Loucy (cell line): ENCODE measurements around the gene NFKB1.
A peak's percentile ranks its signal among the peaks of the same experiment; 100 is the strongest.

Source experiments
- H2AFZ ChIP-seq: fragments of 200-600 bp; sonication (generic); 2 replicates; pipeline ENCODE4 v1.6.0; 2016; ENCODE audit warnings: antibody characterized with exemption, mild to moderate bottlenecking, low read length, moderate library complexity
- H3F3A ChIP-seq: fragments of 200-600 bp; 2 replicates; pipeline ENCODE4 v1.6.0; 2016; ENCODE audit warnings: antibody characterized with exemption, low read depth, mild to moderate bottlenecking
- H3K27me3 ChIP-seq: fragments of 200-600 bp; sonication (generic); 2 replicates; pipeline ENCODE4 v1.6.1; 2014; ENCODE audit warnings: low read length, mild to moderate bottlenecking; ENCODE audit not compliant: insufficient read depth, poor library complexity, severe bottlenecking
- H3K36me3 ChIP-seq: fragments of 200-600 bp; sonication (generic); 2 replicates; pipeline ENCODE4 v1.6.1; 2016; ENCODE audit warnings: low read length; ENCODE audit not compliant: insufficient read depth
- H3K4me1 ChIP-seq: fragments of 200-600 bp; sonication (generic); 2 replicates; pipeline ENCODE4 v1.5.1; 2014; ENCODE audit warnings: low read length, mild to moderate bottlenecking; ENCODE audit not compliant: insufficient read depth, poor library complexity, severe bottlenecking
- H3K4me2 ChIP-seq: fragments of 200-600 bp; sonication (generic); 2 replicates; pipeline ENCODE4 v1.6.0; 2014; ENCODE audit warnings: antibody characterized with exemption, low read length, low read depth, mild to moderate bottlenecking; ENCODE audit not compliant: poor library complexity, severe bottlenecking
- H3K4me3 ChIP-seq: fragments of 200-600 bp; sonication (generic); 2 replicates; pipeline ENCODE4 v1.5.1; 2014; ENCODE audit warnings: low read length, mild to moderate bottlenecking, mixed read lengths; ENCODE audit not compliant: poor library complexity, severe bottlenecking
- H3K79me2 ChIP-seq: fragments of 200-600 bp; sonication (generic); 2 replicates; pipeline ENCODE4 v1.6.1; 2014; ENCODE audit warnings: low read length; ENCODE audit not compliant: insufficient read depth
- H3K9ac ChIP-seq: fragments of 200-600 bp; sonication (generic); 2 replicates; pipeline ENCODE4 v1.6.0; 2014; ENCODE audit warnings: mild to moderate bottlenecking, low read depth, low read length, moderate library complexity; ENCODE audit not compliant: poor library complexity, severe bottlenecking
- H3K9me2 ChIP-seq: fragments of 200-600 bp; sonication (generic); replicated peaks from 2 replicates; pipeline ENCODE4 v1.6.1; 2016; ENCODE audit warnings: low read depth, low read length, mixed read lengths
- H3K9me3 ChIP-seq: fragments of 200-600 bp; sonication (generic); 2 replicates; pipeline ENCODE4 v1.6.1; 2014; ENCODE audit warnings: mild to moderate bottlenecking, antibody characterized with exemption, low read length, low read depth; ENCODE audit not compliant: insufficient read depth
- H4K20me1 ChIP-seq: fragments of 200-600 bp; sonication (generic); 2 replicates; pipeline ENCODE4 v1.6.0; 2014; ENCODE audit warnings: antibody characterized with exemption, low read length, mild to moderate bottlenecking; ENCODE audit not compliant: insufficient read depth, poor library complexity, severe bottlenecking
- EZH2phosphoT487 ChIP-seq: fragments of 200-600 bp; IDR thresholded peaks from 2 replicates; pipeline ENCODE4 v1.6.1; 2018; ENCODE audit warnings: antibody characterized with exemption, mild to moderate bottlenecking, moderate library complexity, borderline replicate concordance
- TF ChIP-seq, protein P1 (sequence below): fragments of 200-600 bp; sonication (generic); conservative IDR thresholded peaks from 2 replicates; pipeline ENCODE4 v1.5.1; 2014; ENCODE audit warnings: mild to moderate bottlenecking, antibody characterized with exemption, low read length

Gene NFKB1

GRCh38 chr4:102503831-102504786 lies 3.0 kb downstream of the NFKB1 start:
- peaks cover 61% of the 10 kb centered on the region for H3K4me1 ChIP-seq
- H3K9me3 ChIP-seq, result no peaks in the 10 kb centered on the region
- no peaks in the 10 kb centered on the region for H3F3A ChIP-seq
- peaks cover 16% of the 10 kb centered on the region for H4K20me1 ChIP-seq
- H2AFZ ChIP-seq, result 0 out of 2 replicates have a peak overlapping the region, but pooled peaks have one; percentile 2
- H3K27me3 ChIP-seq, result peaks cover 3% of the 10 kb centered on the region
- TF ChIP-seq, protein P1, sequence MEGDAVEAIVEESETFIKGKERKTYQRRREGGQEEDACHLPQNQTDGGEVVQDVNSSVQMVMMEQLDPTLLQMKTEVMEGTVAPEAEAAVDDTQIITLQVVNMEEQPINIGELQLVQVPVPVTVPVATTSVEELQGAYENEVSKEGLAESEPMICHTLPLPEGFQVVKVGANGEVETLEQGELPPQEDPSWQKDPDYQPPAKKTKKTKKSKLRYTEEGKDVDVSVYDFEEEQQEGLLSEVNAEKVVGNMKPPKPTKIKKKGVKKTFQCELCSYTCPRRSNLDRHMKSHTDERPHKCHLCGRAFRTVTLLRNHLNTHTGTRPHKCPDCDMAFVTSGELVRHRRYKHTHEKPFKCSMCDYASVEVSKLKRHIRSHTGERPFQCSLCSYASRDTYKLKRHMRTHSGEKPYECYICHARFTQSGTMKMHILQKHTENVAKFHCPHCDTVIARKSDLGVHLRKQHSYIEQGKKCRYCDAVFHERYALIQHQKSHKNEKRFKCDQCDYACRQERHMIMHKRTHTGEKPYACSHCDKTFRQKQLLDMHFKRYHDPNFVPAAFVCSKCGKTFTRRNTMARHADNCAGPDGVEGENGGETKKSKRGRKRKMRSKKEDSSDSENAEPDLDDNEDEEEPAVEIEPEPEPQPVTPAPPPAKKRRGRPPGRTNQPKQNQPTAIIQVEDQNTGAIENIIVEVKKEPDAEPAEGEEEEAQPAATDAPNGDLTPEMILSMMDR, result no peak
- no peak for TF ChIP-seq EZH2phosphoT487
- peak overlapping the region; percentile 92 for H3K4me3 ChIP-seq
- H3K4me2 ChIP-seq, result peak overlapping the region; percentile 91
- H3K9me2 ChIP-seq, result no peaks in the 10 kb centered on the region
- H3K36me3 ChIP-seq, result no peaks in the 10 kb centered on the region
- peak overlapping the region; percentile 96 for H3K9ac ChIP-seq
- peaks cover 74% of the 10 kb centered on the region for H3K79me2 ChIP-seq

DNA sequence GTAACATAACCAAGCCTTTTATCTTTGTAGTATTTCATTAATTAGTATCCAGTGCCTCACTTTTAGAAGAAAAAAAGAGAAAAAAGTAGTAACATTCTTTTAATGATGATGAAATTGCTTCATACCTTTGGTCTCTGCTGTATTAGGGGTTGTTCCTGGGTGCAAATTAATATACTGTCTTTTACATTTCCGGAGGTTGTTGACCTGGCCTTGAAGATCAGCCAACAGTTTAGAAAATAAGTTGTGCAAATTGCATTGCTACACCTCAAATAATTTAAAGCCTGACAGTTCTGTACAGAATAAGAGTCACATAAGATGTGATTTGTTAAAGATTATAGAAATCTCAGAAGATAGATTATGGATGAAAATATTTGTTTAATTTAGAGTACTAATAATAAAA lies 3.8 kb downstream of the NFKB1 start:
- Histone ChIP-seq H3K79me2 (peaks cover 82% of the 10 kb centered on the region), H3K9ac (peak overlapping the region; percentile 96), H3K9me3 (no peaks in the 10 kb centered on the region), H3K36me3 (no peaks in the 10 kb centered on the region), H3K4me1 (peaks cover 69% of the 10 kb centered on the region), H2AFZ (no peak overlapping the region), H3K4me3 (peak overlapping the region; percentile 92), H3K27me3 (peaks cover 3% of the 10 kb centered on the region), H3K4me2 (peak overlapping the region; percentile 91), H4K20me1 (peaks cover 16% of the 10 kb centered on the region), H3F3A (no peaks in the 10 kb centered on the region), H3K9me2 (no peaks in the 10 kb centered on the region)
- no peak for TF ChIP-seq EZH2phosphoT487
- TF ChIP-seq, protein P1, result no peak

GRCh38 chr4:102505708-102506107 lies 4.5 kb downstream of the NFKB1 start:
- H3K36me3 ChIP-seq, result no peaks in the 10 kb centered on the region
- no peaks in the 10 kb centered on the region for H3K9me2 ChIP-seq
- no peaks in the 10 kb centered on the region for H3K9me3 ChIP-seq
- H4K20me1 ChIP-seq, result peaks cover 16% of the 10 kb centered on the region
- no peak overlapping the region for H2AFZ ChIP-seq
- peaks cover 3% of the 10 kb centered on the region for H3K27me3 ChIP-seq
- H3K4me2 ChIP-seq, result peak overlapping the region; percentile 91
- peaks cover 62% of the 10 kb centered on the region for H3K4me1 ChIP-seq
- peaks cover 90% of the 10 kb centered on the region for H3K79me2 ChIP-seq
- no peaks in the 10 kb centered on the region for H3F3A ChIP-seq
- peak overlapping the region; percentile 96 for H3K9ac ChIP-seq
- TF ChIP-seq, protein P1, result no peak
- TF ChIP-seq EZH2phosphoT487, result no peak
- H3K4me3 ChIP-seq, result peak overlapping the region; percentile 92
